Stimulated activated CD8-positive, alpha-beta memory T cell treated with anti-CD3 and anti-CD28 coated beads, Interleukin-15, amount 100 ng/mL, for 1 hour (primary cell): ENCODE data around the gene QSOX2.

Source experiments
- DNase-seq: peaks from one replicate; pipeline ENCODE4 v3.0.0-alpha.2; 2020; ENCODE audit warnings: low read depth

Gene QSOX2

DNA sequence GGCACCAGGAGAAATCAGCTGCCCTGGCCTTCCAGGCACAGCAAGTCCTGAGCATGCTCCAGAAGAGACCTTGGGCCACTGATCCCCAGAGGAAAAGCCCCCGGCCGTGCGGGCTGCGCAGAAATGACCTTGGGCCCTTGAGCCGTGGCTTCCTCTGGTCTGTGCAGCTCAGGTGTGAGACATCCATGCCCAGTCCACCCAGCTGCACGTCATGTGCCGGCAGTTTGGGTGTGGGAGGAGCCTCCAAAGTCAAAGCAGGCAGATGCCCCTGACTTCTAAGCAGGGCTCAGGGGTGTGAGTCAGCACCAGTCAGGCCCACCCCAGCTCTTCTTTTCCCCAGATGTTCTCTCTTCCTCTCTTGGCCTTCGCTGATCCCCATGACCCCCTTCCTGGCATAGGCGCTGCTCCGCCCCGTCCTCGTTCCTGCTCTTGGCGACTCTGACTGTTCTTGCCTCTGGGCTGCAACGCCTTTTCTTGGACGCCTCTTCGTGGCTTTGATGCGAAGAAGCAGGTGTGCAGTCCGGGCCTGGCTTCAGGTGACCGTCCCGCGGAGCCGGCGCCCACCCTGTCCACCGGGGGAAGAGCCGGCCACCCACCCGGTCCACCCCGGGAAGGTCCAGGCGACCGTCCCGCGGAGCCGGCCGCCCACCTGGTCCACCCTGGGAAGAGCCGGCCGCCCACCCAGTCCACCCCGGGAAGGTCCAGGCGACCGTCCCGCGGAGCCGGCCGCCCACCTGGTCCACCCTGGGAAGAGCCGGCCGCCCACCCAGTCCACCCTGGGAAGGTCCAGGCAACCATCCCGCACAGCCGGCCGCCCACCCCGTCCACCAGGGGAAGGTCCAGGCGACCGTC lies 5.9 kb upstream of the QSOX2 start:
- no peak for DNase-seq

DNA sequence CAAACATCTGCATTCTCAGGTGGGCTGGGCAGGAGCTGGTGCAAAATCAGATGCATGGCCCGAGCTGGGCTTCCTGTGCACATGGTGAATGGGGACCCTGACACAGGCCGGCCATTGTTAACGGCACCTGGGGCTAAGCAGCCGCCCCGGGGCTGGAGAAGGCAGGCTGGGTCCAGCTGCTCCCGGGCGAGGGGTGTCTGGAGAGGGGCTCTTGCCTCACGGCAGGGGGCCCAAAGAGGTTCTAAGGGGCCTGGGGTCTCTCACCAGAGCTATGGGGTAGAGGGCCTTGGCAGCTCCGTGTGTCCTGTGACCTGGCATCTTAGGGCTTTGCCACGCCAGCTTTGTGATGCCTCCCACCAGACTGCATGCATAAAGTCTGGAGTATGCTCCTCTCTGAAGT lies 5.1 kb upstream of the QSOX2 start:
- DNase-seq, result no peak

DNA sequence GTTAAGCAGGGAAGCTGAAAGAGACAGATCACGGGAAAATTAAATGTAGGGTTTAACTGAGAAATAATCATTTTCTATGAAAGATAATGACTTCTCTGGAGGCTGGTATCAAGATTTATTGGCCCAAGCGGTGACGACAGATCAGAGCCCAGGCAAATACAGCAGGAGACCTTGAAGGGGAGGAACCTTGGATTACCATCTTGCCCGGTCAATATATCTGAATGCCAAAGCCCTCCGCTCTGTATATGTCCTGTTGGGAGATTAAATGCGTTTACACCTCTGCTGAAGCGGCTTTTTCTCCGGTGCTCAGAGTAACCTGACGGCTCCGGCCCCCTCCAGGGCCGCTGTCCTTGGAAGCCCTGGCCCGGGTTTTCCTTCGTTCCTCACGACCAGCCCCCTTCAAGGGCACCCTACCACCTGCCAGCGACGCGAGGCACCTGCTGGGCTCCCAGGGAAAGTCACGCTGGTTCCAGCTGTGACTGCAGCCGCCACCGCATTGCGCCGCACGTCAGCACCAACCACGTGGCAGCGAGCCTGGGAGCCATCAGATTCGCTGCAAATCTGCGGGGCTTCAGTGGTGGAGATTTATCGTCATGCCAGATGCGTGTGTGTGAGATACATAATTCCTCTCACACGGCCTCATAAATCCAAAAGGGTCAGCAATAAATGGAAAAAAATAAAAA lies 4.4 kb upstream of the QSOX2 start:
- DNase-seq, result no peak

DNA sequence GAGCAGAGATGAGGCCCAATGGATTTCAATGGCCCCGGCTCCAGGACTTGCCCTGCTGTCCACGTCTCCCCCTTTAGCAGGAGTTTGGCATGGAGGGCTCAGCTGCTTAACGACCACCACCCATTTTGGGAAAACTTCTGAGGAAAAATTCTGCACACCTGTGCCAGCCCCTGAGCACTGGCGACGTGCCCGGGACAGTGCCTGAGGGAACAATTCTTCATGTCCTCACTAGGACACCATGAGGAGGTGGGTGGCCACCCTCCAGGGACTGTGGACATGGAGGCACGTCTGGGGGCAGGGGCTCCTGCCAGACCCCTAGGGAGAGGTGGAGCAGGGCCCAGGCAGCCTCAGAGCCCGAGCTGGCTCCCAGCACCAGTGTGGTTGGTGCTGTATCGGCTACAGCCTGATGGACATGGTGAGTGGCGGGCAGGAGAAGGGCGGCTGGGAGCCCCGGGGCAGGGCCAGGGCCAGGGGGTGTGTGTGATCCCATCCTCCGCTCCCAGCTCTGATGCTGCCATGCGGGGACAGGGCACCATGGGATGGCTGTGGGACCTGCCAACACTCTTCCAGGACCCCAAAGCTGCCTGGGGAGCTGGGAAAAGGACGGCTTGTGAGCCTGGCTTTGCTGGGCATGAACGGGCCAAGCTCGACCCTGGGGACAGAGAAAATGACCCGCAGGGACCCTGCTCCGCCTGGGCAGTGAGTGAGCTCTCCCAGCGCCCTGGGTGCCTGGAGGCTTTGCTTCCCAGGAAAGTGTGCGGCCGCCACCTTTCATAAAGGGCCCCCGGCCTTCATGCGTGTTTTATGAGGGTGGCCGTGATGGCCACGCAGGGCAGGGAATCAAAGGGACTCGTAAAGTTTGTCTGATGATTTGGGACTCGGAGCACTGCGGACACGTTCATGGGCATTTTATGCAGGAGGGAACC lies 3.6 kb upstream of the QSOX2 start:
- no peak for DNase-seq

GRCh38 chr9:136247947-136248637 lies 2.5 kb upstream of the QSOX2 start:
- DNase-seq, result no peak

GRCh38 chr9:136247551-136247916 lies 1.9 kb upstream of the QSOX2 start:
- DNase-seq, result no peak

GRCh38 chr9:136246849-136247550 lies 1.4 kb upstream of the QSOX2 start:
- DNase-seq, result no peak

- DNase-seq, result no peak
Measured at GRCh38 chr9:136244969-136245218, 718 bp downstream of the QSOX2 start.

DNA sequence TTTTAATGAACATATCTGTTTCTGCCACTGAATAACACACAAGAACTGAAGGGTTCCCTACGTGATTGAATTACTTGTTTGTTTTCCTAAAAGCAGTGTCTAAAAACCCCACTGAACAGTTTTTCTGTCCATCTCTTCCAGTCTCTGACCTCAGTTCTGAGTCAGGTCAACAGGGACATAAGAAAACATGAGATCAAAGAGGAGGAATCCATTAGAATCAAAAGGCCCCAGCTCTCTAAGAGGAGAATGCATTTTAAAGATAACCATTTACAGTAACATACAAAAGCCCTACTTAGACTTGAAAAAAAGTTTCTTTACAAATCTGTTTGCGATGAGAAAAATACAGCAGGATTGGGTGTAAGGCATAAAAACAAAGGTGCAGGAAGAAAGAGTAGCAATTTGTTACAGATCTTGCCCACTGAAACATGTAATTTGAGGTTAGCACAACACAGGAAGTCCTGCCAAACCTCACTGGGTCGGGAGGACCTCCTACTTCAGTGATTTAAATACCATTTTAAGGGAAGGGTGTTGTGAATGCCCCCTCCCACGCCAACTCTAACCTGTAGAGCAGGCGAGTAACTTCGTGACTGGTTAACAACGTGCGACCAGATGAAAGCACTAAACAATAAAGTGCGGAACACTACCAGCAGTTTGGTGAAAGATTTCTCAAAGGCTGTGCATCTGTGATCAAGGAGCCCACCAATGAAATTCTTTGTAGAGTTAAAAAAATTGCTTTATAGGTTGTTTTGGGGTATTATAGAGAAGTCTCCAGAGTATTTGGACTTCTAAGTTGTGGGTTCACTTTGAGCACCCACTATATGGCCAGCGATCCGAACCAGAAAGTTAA lies 1.3 kb downstream of the QSOX2 start:
- DNase-seq, result no peak

DNA sequence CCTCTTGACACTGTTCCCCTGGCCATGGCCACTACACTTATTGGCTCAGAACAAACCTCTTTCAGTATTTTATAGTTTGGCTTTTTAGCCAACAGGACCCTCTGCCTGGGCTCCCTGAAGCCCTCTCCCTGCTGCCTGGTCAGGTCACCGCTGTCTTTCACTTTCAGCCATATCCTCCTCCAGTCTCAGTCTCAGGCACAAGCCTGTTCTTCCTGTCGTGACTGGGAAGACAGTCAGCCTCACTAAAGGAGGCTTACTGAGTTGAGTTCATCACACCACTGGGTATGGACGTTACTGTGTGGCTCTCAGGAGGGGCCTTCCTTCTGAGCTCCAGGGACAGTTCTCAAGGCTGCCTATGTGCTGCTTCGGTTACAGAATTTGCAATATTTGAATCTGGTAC lies 2.0 kb downstream of the QSOX2 start:
- no peak for DNase-seq

GRCh38 chr9:136242918-136243525 lies 2.6 kb downstream of the QSOX2 start:
- DNase-seq, result no peak

DNA sequence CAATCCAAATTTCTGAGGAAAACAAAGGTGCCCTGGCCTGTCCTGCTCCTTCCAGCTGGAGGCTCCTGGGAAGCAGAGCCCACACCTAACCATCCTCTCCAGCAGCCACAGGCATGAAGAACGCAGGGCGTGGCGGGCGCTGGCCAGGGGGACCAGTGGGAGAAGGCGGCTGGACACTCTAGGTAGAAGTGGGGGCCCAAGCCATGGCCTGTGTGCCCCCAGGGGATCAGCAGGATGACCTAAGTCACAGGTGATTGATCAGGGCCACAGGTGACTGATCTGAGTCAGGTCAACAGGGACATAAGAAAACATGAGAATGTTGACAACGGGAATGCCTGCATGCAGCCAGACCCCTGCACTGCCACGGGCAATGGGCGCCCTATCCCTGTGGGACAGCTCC lies 3.4 kb downstream of the QSOX2 start:
- no peak for DNase-seq

- no peak for DNase-seq
Measured at GRCh38 chr9:136241542-136241941, 4.1 kb downstream of the QSOX2 start.

DNA sequence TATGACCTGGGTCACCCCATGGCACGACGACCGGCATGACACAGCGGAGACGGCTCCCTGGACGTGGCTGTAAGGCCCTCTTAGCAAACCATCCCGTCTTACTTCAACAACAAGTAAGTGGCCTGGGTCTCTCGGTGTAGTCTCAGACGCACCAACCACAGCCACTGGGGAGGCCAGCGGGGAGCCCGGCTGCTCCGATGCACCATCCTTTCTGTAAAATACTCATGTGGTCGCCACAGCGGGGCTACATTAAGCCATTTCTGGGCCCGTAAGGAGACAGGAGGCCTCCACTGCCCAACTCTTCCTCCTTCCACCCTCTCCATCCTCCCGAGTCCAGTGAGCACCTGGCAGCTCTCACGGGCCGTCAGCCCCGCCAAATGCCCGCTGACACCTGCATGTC lies 4.7 kb downstream of the QSOX2 start:
- DNase-seq, result no peak

DNA sequence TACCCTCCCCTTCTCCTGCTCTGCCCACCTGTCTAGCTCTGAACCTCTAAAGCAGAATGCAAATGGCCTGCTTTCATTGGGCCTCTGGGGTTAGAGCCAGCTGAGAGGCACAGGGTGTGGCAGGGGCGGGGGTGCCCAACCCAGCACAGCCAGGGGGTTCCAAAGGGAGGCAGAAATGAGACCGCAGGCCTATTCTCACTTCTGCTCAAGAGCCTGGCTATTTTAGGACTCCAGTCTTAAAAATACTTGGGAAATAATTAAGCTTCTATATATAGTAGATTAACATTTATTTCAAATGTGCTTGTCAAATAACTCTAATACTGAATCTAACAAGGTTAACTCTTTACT lies 5.7 kb downstream of the QSOX2 start:
- DNase-seq, result no peak

GRCh38 chr9:136239135-136239982 lies 6.3 kb downstream of the QSOX2 start:
- DNase-seq, result no peak

- no peak for DNase-seq
Measured at GRCh38 chr9:136238342-136238732, 7.3 kb downstream of the QSOX2 start.

DNA sequence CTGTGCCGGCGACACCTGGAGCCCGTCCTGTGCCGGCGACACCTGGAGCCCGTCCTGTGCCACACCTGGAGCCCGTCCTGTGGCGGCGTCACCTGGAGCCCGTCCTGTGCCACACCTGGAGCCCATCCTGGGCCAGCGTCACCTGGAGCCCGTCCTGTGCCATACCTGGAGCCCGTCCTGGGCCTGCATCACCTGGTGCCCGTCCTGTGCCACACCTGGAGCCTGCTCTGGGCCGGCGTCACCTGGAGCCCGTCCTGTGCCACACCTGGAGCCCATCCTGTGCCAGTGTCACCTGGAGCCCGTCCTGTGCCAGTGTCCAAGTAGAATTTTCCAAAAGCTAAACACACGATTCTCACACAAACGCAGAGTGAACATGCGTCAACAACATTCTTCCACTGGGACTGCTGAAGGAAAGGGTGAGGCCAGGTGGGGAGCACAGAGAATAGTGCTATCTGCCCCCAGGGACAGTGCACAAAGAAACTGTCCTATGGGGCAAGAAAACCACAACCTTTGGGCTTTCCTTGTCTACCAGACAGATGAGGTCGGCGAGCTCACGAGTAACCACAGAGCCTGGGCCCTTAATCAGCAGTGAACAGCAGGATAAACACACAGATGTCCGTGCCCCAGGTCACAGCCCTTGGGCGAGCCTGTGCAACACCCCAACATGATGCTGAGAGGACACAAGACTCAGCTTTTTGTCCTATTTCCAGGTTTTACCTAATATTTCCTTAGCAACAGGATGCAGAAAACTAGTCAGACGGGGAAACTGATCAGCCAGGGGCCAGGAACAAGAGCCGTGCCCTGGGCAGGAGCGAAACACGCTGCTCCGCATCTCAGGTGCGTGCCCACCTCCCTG lies 7.9 kb downstream of the QSOX2 start:
- DNase-seq, result no peak
